Measurements from ENCODE around the gene TUBG1.
"Not testable (repeated sequence)": the region's sequence is repeated elsewhere in the genome, so short reads cannot be mapped to it uniquely, and the experiment has no call there.

Gene TUBG1

DNA sequence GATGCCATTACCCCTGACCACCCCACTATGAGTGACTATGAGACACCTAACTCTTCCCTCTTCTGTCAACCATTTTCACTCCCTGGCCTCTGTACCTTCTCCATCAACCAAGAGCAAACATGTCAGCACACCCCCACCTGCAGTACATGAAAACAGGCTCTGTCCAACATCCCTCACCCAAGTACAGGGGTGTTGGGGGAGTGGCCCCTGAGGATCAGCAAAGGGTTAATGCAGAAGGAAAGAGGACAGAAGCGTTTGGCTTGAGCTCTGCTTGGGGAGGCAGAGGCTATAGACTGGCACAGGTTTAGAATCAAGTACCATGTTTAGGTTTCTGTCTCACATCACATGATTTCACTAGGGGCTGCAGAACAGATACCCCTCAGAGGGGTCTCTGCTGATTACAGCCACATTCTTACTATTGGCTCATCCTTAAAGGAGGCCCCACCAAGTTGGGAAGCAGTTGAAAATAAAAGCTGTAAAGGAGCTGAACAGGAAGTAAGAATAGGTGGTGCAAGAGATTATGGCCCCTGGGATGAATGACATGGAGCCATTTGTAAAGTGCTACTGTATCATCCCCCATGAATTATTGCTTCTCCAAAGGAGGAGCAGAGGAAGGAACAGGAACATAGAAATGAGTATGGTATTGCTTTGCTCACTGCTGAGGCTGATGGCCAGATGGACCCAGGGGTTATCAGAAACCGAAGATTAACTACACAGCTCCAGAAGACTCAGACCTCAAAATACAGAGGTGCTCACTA lies 29.5 kb upstream of the TUBG1 start:
- no peak for DNase-seq

DNA sequence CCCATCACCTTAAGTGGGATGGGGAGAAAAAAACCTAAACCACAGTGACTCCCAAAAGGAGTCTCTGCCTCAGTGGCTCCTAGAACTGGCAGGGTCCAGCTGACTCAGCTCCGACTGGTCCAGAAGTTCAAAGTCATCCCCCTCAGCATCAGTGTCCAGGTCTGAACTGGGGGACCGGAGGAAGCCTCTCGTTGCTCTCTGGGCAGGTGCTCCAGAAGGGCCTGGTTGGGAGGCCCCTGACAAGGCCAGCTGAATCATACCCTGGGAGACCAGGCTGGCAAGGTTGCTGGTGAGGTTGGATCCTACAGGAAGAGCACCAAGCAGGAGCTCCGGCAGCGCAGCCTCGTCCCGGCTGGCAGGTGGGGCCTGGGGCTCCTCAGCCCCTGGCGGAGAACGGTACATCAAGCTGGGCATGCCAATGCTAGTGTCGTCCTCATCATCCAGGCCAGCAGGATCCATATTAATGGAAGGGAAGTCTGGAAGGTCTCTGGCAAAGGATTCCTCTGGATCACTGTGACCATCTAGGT lies 27.7 kb upstream of the TUBG1 start:
- no peak for DNase-seq

DNA sequence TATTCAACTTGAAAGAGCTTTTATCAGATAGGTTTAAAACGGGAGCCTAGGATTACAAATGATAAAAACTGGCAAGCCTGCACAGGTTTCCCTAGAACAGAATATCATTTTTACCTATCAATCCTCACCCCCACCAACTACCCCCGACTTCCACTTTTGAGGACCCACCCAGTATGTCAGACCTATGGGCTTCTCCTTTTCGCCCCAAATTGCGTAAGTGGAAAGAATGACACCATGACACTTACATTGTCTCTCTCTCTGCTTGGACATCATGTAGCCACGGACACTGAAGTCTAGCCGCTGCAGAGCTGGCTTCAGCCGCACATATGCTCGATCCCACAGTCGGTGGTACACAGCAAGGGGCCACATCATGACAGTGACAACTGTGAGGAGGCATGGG lies 24.6 kb upstream of the TUBG1 start:
- DNase-seq: no peak

DNA sequence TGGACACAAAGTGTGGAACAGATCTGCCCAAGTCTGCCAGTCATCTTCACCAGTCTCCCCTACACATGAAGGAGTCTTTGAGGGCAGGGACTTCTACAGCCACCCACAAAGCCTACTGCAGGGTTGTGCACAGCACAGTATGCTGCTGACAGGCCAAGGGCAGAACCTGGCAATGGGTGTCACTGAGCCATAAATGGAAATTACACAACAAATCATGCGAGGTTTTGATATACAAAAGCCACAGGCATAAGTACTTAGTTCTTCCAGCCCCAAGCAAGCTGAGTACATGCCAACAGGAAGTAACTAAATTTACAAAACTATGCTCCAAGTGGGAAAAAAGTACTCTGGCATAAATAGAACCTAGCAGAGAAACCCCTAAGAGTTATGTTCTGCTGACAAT lies 24.1 kb upstream of the TUBG1 start:
- DNase-seq: no peak

DNA sequence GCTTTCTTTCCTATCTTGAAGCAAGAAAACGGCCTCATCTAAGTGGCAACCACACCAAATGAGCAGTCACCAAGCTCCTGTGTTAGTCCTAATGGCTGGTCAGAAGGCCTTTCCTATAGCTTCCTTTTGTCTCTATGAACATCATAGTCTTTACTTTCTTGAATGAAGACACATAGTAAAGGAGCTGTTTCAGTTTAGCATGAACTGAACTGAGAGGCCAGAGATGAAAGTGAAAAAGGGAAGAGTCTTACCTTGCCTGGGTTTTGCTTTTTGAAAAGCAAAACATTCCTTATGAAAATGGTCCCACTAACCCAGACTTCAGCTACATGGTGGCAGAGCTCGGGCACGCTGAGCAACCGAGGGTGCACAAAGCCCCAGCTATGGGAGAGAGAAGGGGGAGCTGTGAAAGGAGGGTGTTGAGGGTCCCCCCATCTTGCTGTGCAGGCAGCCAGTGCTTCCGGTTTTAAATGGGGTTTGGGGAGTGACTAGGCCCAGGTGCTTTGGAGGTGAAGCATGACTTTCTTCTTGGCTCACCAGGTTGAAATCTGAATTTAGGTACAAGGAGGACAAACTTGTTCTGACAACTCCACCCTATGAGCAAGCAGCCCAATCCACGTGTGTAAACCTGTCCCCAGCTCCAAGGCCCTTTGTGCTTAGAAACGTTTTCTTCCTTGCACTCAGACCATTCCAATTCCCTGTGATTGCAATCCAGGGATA lies 22.8 kb upstream of the TUBG1 start:
- DNase-seq: no peak

DNA sequence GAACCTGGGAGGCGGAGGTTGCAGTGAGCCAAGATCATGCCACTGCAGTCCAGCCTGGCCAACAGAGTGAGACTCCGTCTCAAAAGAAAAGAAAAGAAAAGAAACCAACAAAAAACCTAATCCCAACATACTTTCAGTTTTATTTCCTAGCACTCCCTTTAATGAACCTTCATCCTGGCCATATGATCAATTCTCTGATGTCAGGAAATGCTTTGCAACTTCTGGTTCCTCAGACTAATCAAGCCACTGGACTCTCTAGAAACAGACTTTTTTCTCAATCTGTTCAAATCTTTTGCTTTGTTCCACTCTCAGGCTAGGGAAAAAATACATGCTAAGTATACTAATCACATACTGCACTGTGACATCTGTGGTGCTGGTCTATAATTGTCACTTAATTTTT lies 18.6 kb upstream of the TUBG1 start:
- DNase-seq: no peak

DNA sequence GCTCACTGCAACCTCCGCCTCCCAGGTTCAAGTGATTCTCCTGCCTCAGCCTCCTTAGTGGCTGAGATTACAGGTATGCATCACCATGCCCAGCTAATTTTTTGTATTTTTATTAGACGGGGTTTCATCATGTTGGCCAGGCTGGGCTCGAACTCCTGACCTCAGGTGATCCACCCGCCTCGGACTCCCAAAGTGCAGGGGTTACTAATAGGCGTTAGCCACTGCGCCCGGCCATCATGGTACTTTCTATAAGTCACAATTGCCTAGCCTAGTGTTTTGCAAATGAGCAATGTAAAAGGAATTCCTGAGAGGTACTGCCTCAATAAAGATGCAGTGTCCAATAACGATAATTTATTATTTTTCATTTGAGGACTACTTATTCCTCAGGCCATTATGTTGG lies 18.1 kb upstream of the TUBG1 start:
- no peak for DNase-seq

DNA sequence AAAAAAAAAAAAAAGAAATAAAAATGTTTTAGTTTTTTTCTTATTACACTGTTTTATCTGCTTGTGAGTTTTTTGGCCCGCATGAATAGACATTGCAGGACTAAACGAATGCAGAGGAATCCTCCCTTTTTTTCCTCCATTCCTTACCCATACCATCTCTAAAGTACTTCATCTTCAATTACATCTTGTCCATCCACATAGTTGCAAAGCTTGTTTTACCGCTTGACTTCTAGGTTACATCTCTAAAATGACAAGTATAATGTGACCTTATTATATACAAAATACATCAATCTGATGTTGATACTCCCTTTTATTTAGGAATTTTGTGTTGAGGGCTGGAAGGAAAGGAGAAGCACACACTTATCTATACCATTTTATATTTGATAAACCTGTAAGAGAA lies 13.1 kb upstream of the TUBG1 start:
- no peak for DNase-seq

DNA sequence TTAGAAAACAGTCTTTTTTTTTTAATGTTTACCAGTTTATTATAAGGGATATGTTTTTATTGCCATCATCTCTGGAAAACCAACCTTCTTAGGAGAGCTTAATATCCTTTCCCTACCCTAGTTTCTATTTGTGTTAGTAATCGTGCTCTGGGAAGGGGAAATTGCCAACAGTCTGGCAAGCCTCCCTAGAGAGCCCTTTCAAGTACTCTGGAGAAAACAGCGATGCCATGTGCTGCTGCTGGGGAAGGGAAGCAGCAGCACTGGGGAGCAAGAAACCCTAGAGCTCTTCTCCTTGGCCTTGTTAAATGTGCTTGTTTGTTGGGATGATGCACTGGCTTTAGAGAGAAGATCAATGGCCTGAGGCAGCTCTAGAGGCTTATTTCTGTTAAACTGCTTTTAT lies 10.6 kb upstream of the TUBG1 start:
- no peak for DNase-seq

DNA sequence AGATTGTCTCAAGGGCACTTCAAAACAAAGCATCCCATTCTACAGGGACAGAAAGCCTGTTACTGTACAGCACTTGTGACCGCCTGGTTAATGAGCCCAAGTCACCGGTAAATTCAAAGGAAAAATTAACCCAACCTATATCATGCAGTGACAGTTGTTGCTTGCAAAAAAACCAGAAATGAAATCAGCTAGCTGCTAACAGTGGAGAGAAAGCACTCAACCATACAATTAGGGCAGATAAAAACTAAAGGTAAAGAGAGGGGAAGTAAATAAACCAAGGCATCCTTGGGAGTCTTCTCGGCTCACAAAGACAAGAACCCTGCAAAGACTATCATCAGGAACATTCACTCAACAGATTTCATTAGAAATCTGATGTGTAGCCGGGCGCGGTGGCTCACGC lies 6.2 kb upstream of the TUBG1 start:
- DNase-seq: no peak

DNA sequence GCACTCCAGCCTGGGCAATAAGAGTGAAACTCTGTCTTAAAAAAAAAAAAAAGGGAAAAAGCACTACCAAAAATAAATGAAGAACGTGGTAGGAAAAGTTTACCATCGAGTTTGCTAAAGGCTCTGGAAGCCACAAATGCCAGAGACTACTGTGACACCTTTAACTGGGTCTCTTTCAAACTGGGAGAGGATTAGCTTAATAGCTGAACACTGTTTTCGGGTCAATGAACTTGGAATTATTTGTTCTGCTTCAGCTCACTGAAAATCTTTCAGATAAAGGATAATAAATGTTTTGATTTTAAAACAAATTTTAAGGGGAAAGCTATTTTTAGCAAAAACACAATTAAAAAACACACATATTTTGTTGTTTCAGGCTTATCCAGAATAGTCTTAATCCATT lies 1.7 kb upstream of the TUBG1 start:
- DNase-seq: no peak

DNA sequence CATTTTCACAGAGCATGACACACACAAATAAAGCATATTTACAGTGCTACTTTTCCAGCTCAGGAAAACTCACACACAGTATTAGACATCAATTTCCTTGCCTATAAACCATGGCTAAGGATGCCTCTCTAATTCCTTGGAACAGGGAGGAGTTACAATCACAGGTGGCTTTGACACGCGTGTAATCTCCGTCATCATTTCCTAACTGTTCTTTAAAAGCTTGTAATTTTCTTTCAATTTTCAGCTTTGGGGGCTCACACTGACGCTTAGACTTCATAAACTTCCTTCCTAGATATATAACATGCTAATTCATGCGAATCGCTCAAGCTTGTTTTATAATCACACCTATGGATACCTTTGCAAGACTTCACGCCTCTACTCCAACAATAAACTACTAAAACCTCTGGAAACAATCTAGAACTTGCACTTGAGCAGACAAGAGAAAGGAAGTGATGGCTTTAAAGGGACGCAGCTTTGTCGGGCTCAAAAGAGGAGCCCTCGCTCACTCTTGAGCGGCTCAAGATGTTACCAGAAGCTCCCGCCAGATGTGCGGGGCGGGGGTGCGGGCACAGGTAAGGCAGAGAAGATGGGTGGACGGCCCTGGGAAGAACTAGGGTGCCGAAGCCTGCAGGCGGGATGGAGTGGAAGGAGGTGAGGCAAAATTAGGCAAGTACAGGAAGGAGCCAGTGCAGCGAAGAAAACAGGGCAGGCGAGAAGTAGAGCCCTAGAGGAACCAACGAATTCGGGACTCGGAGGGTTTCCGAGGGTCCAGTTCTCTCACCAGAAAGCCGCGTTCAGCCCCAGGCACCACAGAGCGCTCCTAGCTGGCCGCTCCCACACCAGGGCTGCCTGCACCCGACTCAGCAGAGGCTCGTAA lies 940 bp upstream of the TUBG1 start:
- DNase-seq: no peak

DNA sequence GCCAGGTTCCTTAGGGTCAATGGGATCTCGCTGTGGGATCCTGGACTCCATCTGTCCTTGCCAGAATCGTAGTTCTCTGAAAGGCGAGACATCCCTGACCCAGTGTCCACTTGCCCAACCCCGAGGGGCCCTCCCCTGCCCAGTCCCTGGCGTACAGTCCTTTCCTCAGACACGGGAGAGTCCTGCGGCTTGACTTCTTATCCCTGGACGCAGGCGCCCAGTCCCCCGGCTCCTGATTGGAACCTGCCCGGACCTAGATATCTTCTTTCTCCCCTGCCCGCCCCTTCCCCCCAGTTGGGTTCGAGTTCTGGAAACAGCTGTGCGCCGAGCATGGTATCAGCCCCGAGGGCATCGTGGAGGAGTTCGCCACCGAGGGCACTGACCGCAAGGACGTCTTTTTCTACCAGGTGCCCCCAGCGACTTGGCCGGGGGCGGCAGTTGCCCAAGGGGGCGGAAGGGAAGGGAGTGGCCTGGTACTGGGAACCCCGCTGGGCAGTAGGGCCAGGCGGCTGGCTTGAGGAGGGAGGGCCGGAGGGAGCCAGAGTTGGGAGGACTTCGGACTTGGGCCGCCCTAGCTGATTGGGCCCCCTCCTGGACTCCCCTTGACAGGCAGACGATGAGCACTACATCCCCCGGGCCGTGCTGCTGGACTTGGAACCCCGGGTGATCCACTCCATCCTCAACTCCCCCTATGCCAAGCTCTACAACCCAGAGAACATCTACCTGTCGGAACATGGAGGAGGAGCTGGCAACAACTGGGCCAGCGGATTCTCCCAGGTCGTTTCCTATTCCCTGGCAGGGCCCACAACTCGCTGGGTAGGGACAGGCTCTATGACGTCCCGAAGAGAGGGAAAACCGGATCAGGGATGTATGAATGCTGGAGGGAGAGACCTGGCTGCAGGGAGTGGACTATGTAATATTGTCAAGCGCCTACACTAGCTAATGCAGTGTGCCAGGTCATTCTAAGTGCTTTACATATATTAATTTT lies 625 bp downstream of the TUBG1 start:
- DNase-seq: not testable (repeated sequence)

DNA sequence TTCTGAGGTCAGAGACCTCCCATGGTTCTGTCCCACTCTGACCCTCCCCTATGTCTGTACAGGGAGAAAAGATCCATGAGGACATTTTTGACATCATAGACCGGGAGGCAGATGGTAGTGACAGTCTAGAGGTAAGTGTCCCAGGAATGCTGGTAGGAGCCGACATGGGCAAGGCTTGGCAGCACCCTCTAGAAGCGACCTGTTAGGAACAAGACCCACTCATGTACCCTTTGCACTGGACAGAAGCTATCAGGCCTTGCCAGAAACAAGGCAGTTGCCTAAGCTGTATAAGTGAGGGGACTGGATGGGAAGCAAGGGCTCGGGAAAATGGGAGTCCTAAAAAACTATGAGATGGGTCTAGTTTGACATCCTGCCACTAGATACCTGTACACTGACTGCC lies 2.5 kb downstream of the TUBG1 start:
- no peak for DNase-seq

DNA sequence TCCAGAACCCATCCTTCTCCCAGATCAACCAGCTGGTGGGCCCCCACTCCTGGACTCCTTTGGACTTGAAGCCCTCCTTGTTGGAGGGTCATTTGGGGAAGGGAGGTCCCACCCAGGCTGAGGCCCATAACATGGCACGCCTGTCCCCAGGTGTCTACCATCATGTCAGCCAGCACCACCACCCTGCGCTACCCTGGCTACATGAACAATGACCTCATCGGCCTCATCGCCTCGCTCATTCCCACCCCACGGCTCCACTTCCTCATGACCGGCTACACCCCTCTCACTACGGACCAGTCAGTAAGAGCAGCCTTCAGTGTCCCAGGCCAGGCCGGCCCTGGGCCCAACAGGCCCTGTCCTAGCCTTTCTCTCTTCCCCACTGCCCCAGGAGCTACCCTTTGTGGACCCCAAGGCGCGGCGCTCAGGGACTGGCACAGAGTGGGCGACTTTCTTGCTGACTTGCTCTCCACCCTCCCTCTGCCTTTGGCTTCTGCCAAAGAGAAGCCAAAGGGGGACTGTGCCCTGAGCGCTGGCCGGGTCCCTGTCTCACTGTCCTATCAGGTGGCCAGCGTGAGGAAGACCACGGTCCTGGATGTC lies 4.3 kb downstream of the TUBG1 start:
- DNase-seq: no peak

DNA sequence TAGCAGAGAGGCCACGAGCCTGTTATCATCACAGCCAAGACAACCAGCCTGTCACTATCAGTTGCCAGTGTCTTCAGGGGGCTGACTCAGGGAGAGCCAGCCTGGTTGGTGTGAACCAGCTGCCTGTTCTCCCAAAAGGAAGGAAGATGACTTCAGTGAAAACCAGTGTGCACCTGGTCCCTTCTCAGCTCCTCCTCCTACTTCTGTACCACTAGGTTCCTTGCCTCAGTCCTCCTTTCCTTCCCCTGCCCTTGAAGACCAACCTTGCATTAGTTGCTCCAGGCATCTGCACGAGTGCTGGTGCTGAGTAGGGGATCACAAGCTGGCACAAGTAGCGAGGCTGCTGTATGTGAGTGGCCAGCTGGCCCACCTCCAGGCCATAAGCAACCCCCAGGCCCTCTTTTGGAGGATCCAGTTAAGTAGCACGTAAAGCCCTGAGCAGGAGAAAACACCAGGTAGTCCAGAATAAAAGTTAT lies 8.5 kb downstream of the TUBG1 start:
- no peak for DNase-seq

DNA sequence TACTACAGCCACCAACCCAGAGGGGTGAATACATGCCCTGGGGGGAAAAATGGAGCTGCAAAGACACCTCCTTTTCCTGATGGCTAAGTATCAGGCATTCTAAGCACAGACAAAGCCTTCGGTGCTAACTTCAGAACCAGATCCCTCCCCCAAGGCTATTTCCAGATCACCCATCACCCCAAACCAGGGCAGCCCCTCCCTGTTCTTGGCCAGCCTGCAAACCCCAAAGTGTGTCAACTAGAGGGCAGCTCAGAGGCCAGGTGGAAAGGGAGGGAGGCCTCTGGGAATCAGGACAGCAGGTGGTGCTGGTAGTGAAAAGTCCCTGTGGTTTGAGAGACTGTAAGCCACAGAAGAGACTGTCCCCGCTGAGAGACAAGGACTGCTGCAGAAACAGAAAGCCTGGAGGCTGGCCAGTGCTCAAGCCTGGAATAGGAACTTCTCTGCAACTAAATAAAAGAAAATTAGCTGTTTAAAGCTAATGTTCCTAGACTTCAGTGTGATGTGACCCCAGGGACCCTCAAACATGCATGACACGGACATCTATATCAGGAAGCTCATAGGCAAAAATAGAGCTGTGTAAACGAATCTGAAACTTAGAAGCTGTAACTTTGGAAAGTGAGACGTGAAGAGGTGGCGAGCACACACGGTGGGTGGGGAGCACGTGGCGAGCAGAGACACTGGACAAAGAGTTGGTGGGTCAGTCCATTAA lies 9.1 kb downstream of the TUBG1 start:
- no peak for DNase-seq

DNA sequence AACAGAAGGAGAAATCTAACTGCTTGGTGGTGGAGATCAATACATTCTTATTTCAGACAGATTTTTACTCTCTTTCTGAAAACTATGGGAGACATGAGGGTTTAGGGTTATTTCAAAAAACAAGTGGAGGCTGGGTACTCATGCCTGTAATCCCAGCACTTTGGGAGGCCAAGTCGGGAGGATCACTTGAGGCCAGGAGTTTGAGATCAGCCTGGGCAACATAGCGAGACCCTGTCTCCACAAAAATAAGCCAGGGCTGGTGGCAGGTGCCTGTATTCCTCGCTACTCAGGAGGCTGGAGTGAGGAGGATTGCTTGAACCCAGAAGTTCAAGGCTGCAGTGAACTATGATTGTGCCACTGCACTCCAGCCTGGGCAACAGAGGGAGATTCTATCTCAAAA lies 12.5 kb downstream of the TUBG1 start:
- not testable (repeated sequence) for DNase-seq

DNA sequence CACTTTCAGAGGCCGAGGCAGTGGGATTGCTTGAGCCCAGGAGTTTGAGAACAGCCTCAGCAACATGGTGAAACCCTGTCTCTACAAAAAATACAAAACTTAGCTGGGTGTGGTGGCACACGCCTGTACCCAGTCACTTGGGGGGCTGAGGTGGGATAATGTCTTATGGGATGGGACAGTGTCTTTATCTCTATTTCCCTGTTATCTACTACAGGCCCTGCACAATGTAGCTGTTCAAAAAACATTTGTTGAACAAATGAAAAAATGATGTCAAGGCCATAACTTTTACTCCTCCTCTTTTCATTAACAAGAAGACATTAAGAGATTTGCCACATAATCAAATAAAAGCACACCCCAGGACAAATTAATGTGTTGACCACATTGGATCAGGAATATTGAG lies 13.8 kb downstream of the TUBG1 start:
- no peak for DNase-seq

DNA sequence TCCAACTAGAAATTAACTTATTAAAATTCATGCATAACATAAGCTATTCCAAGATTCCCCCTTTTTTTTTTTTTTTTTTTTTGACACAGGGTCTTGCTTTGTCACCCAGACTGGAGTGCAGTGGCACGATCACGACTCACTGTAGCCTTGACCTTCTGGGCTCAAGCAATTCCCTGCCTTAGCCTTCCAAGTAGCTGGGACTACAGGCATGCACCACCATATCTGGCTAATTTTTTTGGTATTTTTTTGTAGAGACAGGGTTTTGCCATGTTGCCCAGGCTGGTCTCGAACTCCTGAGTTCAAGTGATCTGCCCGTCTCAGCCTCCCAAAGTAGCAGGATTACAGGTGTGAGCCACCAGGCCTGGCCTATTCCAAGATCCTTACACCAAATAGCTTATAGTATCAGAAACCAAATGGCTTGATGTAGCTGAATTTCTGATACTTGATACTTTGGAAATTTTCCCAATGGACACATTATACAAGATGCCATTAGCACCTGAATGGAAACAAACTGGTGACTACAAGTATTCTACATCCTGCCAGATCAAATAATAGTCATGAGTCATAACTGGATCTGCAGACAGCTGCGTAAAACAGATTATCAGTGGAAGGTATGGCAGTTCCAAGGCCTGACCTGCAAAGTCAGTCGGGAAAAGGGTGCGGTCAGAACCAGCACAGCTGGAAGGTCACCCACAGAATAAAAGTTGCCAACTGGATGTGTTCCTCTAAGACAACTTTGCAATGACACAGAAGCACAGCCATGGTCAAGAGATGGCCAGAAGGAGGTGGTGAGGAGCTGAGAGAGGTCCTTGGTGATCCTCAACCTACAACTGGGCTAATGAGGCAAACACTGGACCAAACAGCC lies 14.5 kb downstream of the TUBG1 start:
- no peak for DNase-seq

All from T-helper 9 cell (primary cell).